PFSK-1 (cell line): ENCODE measurements around the gene PTPRN2.

Source experiments
- POLR2AphosphoS5 ChIP-seq: IDR thresholded peaks from 2 replicates; pipeline ENCODE4 v1.6.1; 2012; ENCODE audit warnings: low read depth, mild to moderate bottlenecking, control low read depth, low read length, moderate library complexity
- SIN3A ChIP-seq: IDR thresholded peaks from 2 replicates; pipeline ENCODE4 v1.6.1; 2012; ENCODE audit warnings: mild to moderate bottlenecking, low read length, moderate library complexity, borderline replicate concordance; ENCODE audit not compliant: insufficient read depth
- TAF1 ChIP-seq: IDR thresholded peaks from 2 replicates; pipeline ENCODE4 v1.6.1; 2012; ENCODE audit warnings: low read length, control low read depth, borderline replicate concordance; ENCODE audit not compliant: insufficient read depth
- TF ChIP-seq, protein P1 (sequence below), 2 experiments: IDR thresholded peaks; 2 replicates each; pipeline versions ENCODE4 v1.6.1 to v1.8.0; 2011 to 2012; ENCODE audit warnings: low read depth in 2 of 2, low read length in 2 of 2, control low read depth in 1 of 2, inconsistent platforms in 1 of 2, mild to moderate bottlenecking in 1 of 2, moderate library complexity in 1 of 2; ENCODE audit not compliant: insufficient read depth in 1 of 2

DNA sequence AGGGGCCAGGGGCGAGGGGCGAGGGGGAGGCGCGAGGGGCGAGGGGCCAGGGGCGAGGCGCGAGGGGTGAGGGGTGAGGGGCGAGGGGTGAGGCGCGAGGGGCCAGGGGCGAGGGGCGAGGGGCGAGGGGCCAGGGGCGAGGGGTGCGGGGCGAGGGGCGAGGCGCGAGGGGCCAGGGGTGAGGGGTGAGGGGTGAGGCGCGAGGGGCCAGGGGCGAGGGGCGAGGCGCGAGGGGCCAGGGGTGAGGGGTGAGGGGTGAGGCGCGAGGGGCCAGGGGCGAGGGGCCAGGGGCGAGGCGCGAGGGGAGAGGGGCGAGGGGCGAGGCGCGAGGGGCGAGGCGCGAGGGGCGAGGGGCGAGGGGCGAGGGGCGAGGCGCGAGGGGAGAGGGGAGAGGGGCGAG lies 192.3 kb downstream of the PTPRN2 start:
- TF ChIP-seq, protein P1, sequence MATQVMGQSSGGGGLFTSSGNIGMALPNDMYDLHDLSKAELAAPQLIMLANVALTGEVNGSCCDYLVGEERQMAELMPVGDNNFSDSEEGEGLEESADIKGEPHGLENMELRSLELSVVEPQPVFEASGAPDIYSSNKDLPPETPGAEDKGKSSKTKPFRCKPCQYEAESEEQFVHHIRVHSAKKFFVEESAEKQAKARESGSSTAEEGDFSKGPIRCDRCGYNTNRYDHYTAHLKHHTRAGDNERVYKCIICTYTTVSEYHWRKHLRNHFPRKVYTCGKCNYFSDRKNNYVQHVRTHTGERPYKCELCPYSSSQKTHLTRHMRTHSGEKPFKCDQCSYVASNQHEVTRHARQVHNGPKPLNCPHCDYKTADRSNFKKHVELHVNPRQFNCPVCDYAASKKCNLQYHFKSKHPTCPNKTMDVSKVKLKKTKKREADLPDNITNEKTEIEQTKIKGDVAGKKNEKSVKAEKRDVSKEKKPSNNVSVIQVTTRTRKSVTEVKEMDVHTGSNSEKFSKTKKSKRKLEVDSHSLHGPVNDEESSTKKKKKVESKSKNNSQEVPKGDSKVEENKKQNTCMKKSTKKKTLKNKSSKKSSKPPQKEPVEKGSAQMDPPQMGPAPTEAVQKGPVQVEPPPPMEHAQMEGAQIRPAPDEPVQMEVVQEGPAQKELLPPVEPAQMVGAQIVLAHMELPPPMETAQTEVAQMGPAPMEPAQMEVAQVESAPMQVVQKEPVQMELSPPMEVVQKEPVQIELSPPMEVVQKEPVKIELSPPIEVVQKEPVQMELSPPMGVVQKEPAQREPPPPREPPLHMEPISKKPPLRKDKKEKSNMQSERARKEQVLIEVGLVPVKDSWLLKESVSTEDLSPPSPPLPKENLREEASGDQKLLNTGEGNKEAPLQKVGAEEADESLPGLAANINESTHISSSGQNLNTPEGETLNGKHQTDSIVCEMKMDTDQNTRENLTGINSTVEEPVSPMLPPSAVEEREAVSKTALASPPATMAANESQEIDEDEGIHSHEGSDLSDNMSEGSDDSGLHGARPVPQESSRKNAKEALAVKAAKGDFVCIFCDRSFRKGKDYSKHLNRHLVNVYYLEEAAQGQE (IDR thresholded peaks at IDR 0.05; ENCODE audit: insufficient read depth in 1 of 2, low read depth in 2 of 2, low read length in 2 of 2), result no peak
- TF ChIP-seq POLR2AphosphoS5 (no peak), SIN3A (no peak), TAF1 (no peak)
